ENCODE measurements around the gene GNAT1.

GNAT1 gene

GRCh38 chr3:50164481-50164880 is 26.9 kb upstream of the GNAT1 start:
- no peaks in the 10 kb centered on the region; the same call in none of the 2 replicates for H3K27me3 ChIP-seq (replicated peaks; ENCODE audit: control insufficient read depth, insufficient read depth, low read length)
- no peak overlapping the region for H3K4me3 ChIP-seq (replicated peaks; ENCODE audit: low read depth, low read length)
- DNase-seq (ENCODE audit: extremely low read depth, insufficient read length), result no peak
- no peak for TF ChIP-seq CTCF (IDR thresholded peaks at IDR 0.05; ENCODE audit: insufficient read depth, low read length, poor library complexity, severe bottlenecking)
- no peaks in the 10 kb centered on the region for H3K36me3 ChIP-seq (ENCODE audit: control insufficient read depth, insufficient read depth, low read length)

GRCh38 chr3:50164984-50165909 is 26.2 kb upstream of the GNAT1 start:
- no peaks in the 10 kb centered on the region; the same call in none of the 2 replicates for H3K27me3 ChIP-seq (replicated peaks; ENCODE audit: control insufficient read depth, insufficient read depth, low read length)
- no peaks in the 10 kb centered on the region for H3K36me3 ChIP-seq (ENCODE audit: control insufficient read depth, insufficient read depth, low read length)
- TF ChIP-seq CTCF (IDR thresholded peaks at IDR 0.05; ENCODE audit: insufficient read depth, low read length, poor library complexity, severe bottlenecking), result no peak
- DNase-seq (ENCODE audit: extremely low read depth, insufficient read length), result no peak
- H3K4me3 ChIP-seq (replicated peaks; ENCODE audit: low read depth, low read length), result no peak overlapping the region

DNA sequence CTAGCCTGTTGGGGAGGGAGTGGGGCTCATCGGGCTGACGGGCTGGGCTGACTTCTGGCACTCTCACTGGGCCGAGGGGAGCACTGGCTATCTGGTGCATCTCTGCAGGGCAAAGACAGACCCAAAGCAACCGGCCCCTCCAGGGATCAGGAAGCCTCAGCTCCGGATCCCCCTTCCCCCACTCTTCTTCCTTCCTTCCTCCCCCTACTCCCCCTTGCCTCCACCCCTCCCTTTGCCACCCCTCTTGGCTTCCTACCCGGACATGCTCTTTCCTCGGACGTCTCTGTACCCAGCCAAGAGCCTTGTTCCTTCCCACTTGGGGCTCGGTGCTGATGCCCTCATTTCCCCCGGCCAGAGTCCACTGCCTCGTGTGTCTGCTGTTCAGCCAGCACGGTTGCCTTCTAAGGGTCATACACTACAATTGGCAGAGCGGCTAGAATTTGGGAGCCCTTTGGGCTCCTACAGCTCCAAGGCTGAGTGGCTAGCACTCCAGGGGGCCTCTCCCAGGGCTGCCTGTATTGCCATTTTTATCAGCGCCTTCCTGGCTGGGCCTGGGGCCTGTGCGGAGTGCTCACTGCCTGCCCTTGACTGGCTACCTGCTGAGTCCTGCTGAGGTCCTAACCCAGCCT is 25.4 kb upstream of the GNAT1 start:
- no peak for TF ChIP-seq CTCF (IDR thresholded peaks at IDR 0.05; ENCODE audit: insufficient read depth, low read length, poor library complexity, severe bottlenecking)
- H3K4me3 ChIP-seq (replicated peaks; ENCODE audit: low read depth, low read length), result no peak overlapping the region
- no peaks in the 10 kb centered on the region; the same call in none of the 2 replicates for H3K27me3 ChIP-seq (replicated peaks; ENCODE audit: control insufficient read depth, insufficient read depth, low read length)
- no peak for DNase-seq (ENCODE audit: extremely low read depth, insufficient read length)
- no peaks in the 10 kb centered on the region for H3K36me3 ChIP-seq (ENCODE audit: control insufficient read depth, insufficient read depth, low read length)

- no peak for TF ChIP-seq CTCF (IDR thresholded peaks at IDR 0.05; ENCODE audit: insufficient read depth, low read length, poor library complexity, severe bottlenecking)
- Histone ChIP-seq H3K36me3 (ENCODE audit: control insufficient read depth, insufficient read depth, low read length) (no peaks in the 10 kb centered on the region), H3K27me3 (replicated peaks; ENCODE audit: control insufficient read depth, insufficient read depth, low read length) (no peaks in the 10 kb centered on the region; the same call in 1 of the 2 replicates), H3K4me3 (replicated peaks; ENCODE audit: low read depth, low read length) (no peak overlapping the region)
- DNase-seq (ENCODE audit: extremely low read depth, insufficient read length), result no peak
Observed at GRCh38 chr3:50166620-50167019, 24.8 kb upstream of the GNAT1 start.

DNA sequence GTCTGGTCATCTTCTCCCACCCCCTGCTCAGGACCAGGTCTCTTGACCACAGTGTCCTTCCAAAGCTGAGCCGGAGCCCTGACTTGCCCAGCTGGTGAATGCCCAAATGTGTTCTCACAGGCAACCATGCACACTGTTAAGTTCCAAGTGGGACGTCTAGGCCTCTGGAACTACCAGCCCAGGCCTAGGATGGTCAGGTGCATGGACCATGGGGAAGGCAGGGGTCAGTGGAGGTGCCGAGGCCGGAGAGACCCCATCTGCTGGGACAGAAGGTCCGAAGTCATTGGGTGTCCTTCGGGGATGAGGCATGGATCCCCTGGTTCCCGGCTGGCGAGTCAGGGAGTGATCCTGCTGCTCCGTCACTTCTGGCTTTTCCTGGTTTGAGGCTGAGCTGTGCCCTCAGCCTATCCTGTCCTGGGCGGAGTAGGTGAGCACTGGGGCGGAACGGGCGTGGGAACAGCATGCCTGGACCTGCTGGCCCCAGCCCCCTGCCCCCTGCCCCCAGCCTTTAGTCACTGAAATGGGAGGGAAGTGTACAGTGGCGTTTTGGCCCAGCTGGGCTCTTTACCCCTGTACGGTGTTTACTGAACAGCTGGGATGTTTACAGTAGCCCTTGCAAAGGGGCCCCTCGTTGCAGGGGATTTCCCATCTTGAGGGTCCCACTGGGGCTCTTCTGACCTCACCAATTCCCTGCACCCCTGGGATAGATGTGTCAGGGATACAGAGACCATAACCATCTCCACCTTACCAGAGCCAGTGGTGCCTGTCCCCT is 24.2 kb upstream of the GNAT1 start:
- no peak for TF ChIP-seq CTCF (IDR thresholded peaks at IDR 0.05; ENCODE audit: insufficient read depth, low read length, poor library complexity, severe bottlenecking)
- Histone ChIP-seq H3K36me3 (ENCODE audit: control insufficient read depth, insufficient read depth, low read length) (no peaks in the 10 kb centered on the region), H3K27me3 (replicated peaks; ENCODE audit: control insufficient read depth, insufficient read depth, low read length) (no peaks in the 10 kb centered on the region; the same call in 1 of the 2 replicates), H3K4me3 (replicated peaks; ENCODE audit: low read depth, low read length) (no peak overlapping the region)
- DNase-seq (ENCODE audit: extremely low read depth, insufficient read length), result no peak

Measured in GM06990 (cell line).